GOT3 (cell line): ENCODE results near the gene NRP2.

Experiments
- DNase-seq: peaks from one replicate; lab custom pipeline; 2025; ENCODE audit warnings: mixed read lengths; lab: John Stamatoyannopoulos, UW

The NRP2 gene

DNA sequence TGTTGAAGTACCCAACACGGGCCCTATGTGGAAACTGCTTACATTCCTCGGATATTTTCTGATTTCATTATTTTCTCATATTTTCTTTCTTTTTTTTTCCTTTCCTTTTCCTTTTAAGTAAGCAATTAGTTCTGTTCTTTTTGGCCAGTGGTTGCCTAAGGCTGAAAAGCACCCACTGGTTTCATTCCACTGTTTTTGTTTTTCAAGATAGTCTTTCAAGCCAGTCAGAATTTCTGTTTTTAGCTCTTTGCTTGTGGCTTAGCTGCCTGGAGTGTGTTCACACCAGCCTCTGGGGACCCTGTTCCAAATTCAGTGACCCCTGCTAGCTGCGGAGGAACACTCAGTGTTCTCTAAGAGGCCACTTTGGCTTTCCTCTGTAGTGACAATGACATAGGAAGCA, 73.6 kb downstream of the NRP2 start:
- no peak for DNase-seq

DNA sequence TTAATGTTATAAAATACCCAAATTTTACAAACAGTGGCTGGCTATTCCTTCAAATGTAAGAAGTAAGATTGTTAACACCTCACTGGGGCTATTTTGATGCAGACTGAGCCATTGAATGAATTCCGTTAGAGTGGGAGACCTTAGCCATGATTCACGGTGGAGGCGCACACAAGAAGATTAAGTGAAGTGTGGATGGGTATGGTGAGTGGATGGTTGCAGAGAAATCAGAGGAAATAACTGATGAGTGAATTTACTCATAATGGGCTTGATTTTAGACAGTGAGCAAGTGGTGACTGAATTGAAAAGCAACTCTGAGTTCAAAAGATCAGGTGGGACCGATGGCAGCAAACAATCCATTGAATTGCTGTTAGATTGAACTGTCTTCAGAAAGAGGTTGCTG, 75.0 kb downstream of the NRP2 start:
- no peak for DNase-seq

DNA sequence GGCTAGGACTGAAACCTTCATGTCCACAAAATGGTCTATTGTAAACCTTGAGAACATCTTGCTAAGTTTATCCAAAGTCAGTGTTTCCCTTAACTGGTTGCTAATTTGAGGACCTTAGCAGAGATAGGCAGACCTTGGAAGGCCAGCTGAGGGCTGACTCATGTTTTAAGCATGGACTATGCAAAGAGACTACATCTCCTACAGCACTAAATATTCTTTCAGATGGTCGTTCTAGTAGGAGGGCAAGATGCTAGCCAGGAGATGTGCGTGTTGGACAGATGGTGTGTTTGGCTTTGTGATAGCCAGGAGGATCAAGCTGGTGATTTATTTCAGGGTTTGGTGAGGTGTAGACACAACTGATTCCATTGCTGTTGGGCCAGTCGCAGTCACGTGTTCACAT, 75.8 kb downstream of the NRP2 start:
- no peak for DNase-seq

DNA sequence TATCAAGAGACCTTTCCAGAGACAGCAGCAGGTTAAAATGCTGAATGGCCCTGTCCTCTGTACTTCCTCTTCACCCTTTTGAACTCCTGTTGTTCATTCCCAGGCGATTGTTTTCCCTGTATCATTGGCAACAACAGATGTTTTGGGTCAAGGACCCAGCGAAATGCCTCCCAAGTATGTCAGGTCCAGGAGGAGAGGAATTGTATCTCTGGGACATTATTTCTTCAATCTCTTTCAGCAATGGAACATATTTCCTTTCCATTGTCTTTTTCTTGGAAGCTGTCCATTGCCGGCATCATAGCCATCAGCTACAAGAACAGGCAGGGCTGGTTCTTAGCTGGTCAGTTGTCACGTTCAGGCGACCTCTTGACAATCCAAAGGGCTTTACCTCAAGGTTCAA, 76.2 kb downstream of the NRP2 start:
- no peak for DNase-seq

DNA sequence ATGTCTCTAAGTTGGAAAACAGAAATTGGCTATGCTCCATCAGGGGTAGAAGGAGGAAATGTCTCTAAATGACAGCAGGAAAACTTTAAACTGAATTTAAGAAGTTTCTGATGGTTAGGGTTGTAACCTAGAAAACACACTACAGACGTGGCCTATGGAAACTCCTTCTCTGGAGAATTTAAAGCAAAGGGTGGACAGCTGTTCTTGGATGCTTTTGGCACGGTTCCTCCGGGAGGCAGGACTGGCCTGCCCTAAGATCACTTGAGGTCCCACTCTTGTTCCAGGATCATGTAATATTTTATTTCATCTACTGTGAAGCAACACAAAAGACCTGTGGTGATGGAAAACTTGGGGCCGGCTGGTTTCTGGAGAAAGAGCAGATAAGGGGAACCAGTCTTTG, 77.0 kb downstream of the NRP2 start:
- DNase-seq, result no peak

DNA sequence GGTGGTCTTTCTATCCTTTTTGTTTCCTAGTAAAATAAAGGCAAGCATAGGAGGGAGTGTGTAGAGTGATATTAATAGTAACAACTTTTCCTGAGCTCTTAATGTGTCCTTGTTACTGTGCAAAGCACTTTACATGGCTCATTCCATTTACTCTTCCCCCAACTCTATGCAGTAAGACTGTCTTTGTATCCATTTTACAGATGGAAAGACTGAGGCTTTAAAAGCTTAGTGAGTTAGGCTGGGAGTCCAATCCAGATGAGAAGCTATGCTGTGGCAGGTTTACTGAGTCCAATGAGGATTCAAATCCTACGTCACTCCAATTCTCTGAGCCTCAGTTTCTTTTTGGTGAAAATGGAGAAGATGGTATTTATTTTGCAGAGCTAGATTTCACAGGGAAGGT, 77.4 kb downstream of the NRP2 start:
- no peak for DNase-seq

DNA sequence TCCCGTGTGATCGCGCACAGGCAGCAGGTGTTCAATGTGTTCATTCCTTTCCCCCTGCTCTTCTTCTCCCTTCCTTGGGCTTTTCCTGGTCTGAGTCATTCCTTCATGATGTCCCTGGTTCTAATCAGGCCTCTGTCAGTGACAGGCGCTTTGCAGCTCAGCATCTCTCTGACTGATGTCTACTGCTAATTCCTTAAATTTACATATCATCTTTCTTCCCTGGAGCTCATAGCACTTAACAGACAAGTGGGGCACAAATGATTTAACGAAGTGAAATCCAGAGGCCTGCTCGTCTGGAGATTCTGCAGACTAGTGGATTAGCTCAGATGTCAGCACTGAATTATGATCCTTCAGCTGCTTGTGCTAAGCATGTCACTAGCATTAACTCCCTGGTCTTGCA, 77.9 kb downstream of the NRP2 start:
- DNase-seq, result no peak

DNA sequence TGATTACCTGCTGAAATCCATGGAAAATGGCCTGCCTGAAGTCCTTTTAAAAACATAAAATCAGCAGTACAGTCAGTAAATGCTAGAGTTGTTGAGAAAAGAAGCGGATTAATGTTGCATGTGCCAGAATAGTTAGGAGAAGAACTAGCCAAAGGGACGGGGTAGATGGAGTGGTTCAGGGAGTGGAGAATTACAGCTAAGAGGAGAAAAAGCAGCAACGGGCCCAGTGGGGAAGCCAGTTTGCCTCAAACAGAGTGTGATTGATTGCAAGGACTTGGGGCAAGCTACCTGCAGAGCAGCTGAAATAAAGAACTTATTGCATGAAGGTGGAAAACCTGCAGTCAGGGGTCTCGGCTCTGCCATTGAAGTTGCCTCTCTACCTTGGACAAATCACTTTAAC, 79.1 kb downstream of the NRP2 start:
- DNase-seq, result no peak

DNA sequence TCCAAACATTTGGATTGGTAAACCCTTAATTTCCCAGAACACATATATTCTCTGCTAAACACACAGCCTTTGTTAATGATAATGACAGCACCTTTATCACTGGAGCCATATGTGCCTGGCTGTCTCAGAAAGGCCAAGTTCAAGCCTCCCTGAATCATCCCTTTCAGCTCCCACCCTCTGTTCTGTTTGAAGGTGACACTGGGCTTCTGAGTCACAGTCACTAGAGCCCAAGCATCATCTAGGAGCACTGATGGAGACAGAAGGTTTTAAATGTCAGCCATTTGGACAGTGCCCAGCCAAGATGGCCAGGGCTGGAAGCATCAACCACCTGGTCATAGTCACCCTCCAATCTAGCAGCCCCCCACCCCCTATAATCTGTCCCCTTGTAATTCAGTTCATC, 80.6 kb downstream of the NRP2 start:
- no peak for DNase-seq

DNA sequence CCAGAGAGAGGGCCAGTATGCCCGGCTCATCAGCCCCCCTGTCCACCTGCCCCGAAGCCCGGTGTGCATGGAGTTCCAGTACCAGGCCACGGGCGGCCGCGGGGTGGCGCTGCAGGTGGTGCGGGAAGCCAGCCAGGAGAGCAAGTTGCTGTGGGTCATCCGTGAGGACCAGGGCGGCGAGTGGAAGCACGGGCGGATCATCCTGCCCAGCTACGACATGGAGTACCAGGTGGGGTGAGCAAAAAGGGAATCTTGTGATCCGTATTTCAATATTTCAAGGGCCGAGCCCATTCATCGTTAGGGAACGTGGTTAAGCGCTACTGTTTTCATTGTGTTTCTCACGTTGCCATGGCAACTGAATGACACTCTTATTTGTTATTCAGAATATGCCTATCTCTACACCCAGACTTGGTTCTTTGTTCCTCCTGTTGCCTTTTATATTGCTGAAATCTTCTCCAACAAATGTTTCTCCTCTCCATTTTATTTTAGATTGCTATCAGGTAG, 81.5 kb downstream of the NRP2 start:
- no peak for DNase-seq

DNA sequence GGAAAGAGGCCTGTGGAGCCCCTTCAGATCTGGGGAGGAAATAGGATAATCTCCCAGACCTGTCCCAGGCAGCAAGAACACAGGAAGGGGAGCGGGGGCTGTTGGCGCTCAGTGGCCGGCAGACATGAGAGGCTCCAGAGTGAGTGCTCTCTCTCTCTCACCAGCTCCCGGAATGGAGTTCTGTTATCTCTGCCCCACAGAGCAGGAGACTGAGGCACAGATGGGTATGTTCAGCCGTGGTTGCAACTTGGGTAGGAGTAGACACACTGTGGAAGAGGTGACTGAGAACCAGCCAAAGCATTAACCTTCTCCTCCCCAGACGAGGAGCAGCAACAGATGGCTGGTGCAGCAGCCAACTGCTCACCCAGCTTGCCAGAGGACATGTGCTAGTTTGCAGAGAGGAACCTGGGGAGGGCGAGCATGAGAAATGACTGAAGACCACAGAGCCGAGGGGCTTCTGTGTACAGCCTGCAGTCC, 82.0 kb downstream of the NRP2 start:
- DNase-seq, result no peak

DNA sequence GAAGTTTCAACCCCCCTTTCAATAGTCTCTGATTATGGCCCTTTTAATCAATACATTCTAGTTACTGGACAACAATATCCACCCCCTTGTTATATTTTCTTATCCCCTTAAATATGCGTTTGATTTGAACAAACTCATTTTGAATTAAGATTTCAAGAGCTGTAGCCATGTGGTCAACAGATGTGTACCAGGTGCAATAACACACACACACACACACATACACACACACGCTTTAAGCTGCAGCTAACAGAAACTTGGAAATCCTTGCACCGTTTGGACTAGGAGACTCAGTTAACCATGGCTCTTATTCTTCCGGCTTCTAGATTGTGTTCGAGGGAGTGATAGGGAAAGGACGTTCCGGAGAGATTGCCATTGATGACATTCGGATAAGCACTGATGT, 82.8 kb downstream of the NRP2 start:
- DNase-seq, result no peak

DNA sequence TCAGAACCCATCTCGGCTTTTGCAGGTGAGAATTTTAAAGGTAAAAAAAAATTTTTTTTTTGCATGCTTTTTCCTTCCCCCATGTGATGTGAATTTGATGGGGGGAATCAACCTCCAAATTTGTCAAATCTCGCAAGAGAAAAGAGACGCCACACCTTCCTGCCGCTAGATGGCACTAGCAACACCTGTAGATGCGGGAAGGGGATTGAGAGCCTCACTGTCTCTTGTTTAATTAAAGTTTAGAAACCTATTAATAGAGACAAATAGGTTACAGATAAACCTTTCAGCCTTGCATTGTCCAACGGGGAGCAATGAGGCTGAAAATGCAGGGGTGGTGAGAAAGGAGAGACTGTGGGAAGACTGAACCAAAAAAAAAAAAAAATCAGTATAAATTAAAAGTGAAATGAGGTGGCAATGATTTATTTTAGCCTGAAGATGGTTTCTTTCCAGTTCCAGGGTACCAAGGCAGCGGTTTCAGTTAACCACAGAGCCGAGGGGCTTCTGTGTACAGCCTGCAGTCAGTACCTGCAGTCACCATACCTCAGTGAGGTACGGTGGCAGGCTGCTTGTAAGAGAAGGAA, 84.6 kb downstream of the NRP2 start:
- DNase-seq, result no peak

DNA sequence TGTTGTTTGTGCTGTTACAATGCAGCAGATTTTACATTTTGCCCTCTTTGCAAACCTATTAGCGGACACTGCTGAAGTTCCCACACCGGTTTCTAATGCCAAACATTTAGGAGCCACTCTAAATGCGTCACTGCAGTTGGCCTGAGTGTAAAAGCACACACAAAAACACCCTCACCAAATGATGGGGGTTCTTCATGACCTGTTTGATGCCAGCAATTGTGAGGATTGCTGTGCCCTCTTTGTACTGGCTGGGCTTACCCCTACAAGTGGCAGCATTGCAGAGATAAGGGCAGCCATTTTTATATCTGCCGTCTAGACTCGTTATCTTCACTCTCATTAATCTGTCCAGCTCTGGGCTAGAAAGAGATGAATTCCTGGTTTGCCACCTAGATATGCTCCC, 85.3 kb downstream of the NRP2 start:
- DNase-seq, result no peak

DNA sequence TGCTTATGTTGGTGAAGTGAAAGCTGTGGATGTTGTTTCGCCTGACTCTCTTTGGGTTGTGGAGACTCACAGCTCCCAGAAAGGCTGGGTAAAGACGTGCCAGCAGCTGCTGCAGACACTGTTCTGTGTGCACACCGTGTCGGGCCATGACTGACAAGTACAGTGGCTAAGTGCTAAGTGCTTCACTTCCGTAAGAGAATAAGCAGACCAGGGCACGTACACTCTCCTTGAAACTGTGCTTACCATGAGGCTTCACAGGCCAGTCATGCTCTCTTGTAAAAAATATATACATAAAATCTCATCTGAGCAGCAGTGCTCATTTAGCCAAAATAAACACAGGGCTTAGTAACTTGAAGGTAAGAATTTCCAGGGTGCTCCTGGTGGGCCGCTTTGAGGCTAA, 86.0 kb downstream of the NRP2 start:
- DNase-seq, result no peak

DNA sequence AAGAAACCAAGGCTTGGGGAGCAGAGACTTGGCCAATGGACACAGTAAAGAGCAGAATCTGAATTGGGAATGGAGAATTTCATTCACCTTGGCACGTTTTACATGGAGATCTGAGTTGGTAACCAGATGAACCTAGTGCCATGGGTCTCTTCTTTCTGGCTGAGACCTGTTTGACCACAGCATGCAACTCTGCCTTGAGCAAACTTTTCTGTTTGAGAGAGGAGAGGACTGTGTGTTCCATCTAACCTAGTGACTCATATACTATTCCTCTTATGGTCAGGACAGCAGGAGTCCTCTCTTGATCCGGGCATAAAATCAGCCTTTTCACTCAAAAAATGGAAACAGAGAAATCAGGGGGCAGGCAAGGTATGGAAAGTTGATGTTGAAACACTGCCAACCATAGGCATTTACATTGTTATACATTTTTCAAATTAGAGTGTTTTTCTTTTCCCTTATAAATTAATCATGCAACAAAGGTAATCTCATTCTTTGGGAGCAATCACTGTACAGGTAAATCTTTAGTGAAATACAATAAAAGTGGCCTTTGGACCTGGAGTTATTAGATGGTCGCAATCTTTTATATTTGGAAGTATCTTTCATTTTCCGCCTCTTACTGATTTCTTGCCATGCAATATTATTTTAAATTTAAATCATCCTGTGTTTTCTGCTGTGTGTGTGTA, 86.7 kb downstream of the NRP2 start:
- DNase-seq, result no peak

DNA sequence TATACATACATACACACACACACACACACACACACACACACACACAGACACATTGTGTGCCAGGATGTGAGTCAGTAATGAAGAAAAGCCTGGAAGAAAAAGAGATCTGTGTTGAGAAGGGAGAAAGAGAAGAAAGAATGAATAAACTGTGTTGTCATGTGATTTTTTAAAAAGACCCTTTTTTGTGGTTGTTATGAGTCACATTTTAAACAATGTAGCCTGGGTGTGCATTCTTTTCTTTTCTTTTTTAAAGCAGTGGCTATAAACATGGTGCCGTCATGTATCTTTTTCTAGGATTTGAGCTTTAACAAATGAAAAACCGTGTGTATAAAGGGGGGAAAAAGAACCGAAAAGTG, 87.2 kb downstream of the NRP2 start:
- no peak for DNase-seq

DNA sequence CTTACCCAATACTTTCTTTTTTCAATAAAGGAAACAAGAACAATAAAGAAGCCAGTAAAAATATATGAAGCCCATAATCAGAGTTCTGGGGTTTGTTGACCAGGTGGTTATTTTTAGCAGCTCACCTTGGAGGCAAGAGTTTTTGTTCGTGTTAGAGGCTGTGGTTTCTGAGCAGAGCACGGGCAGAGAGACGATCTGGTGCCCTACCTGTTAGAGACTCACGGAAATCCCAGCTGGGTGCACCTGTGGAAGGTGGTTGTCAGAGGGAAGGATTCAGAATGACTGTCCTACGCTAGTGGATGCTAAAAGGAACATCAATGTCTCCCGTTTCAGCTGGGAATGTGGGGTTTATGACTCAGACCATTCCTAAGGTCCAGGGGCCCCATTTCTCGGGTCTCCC, 87.6 kb downstream of the NRP2 start:
- no peak for DNase-seq

DNA sequence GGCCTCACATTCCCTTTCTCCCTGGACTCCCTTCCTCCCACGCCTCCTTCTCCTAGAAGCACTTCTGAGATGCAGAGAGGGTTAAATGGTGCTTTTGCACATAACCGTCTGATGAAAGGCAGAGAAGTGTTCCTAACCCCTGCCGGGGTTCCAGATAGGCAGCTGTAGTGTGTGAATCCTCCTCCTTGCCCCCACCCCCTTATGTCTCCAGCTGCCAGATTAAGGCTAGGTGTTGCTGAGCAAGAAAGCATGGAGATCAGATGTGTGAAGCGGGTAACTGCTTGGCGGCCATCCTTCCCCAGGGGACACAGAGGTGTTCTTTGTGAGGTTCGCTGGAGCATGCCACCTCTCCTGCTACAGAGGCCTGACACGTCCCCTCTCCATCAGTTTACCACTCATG, 88.3 kb downstream of the NRP2 start:
- no peak for DNase-seq

DNA sequence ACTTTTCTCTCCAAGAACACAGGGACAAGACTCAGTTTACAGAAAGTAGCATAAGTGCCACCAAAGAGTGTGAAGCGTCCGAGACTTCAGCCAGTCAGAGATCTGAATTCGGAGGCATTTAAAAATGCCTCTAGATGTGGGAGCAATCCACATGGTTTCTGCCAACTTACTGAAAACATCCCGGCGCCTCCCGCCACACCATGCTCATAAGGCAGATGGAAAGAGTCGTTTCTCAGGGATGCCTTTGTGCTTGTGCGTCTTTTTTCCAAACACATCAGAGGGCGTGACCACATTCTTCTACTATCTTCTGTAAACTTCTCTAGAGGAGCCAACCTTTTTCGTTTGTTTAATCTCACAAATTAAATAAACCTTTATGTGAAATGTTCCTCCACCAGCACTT, 88.7 kb downstream of the NRP2 start:
- no peak for DNase-seq

DNA sequence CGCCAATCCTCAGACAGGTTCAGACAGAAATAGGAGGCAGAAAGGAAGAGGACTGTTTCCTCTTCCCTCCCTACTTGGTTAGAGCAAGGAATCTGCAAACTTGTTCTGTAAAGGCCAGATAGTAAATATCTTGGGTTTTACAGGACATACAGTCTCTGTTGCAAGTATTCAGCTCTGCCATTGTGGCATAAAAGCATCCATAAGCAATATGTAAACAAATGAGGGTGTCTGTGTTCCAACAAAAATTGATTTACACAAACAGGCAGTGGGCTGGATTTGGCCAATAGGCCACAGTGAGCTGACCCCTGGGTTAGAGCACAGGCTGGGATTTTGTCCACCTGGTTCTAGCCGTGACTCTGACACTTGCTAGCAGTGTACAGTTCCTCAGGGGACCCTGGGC, 89.4 kb downstream of the NRP2 start:
- no peak for DNase-seq

DNA sequence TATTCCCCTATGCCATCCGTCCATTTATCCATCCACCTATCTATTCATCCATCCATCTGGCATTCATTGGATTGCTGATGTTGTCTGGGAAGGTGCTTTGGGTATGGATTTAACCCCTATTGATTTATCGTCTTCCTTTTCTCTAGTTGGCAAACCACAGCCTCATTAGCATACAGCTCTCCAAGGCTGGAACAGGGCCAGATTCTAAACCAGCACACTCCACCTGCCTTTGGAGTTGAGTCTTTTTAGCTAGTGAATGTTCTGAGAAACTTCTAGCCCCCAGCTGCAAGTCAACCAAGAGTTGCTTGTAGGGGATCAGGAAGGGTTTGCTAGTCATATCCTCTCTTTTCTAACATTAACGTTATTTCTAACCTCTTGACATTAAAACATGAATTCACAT, 90.7 kb downstream of the NRP2 start:
- no peak for DNase-seq

DNA sequence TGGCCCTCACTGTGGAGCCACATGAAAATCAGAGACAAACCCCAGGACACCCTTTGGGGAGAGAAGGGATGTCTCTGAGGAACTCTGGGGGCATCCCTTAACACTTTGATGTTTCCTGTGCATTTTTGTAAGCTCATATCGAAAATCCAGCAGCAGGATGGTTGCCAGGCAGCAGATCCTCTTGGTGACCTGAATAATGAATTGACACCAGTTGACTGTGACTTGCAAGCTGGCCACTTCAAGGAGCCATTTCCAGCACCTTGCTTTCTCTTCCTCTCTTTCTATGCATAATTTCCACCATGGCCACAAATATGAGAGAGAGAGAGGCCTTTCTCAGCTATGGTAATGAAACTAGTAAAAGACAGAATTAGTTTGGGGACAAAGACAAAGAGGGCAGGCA, 91.7 kb downstream of the NRP2 start:
- DNase-seq, result no peak
